HepG2 (cell line): ENCODE results near the gene BPI. TPM values are rescaled to one million over a fixed set of nuclear protein-coding genes. Genes with fewer than 3 reads are reported as not detected.
A peak's percentile ranks its signal among the peaks of the same experiment; 100 is the strongest.

Experiments
- ATM ChIP-seq: fragments of 450-650 bp; IDR thresholded peaks from 2 replicates; pipeline ENCODE4 v1.7.1; 2017; ENCODE audit warnings: mild to moderate bottlenecking, borderline replicate concordance
- GABPA ChIP-seq, 2 experiments: IDR thresholded peaks; 2 replicates each; pipeline ENCODE4 v1.6.1; 2011 to 2016; ENCODE audit warnings: low read depth in 2 of 2, low read length in 1 of 2, missing biosample characterization in 1 of 2, missing genetic modification characterization in 1 of 2
- HHEX ChIP-seq: IDR thresholded peaks from 2 replicates; pipeline ENCODE4 v1.6.1; 2016; ENCODE audit warnings: control low read depth
- JUNB ChIP-seq: sonication (generic); formaldehyde crosslinking; IDR thresholded peaks from 2 replicates; pipeline ENCODE4 v1.8.0; 2022; ENCODE audit warnings: missing genetic modification reagents, mild to moderate bottlenecking, borderline replicate concordance
- MEIS1 ChIP-seq: sonication (generic); formaldehyde crosslinking; IDR thresholded peaks from 2 replicates; pipeline ENCODE4 v1.9.0; 2021; ENCODE audit warnings: mild to moderate bottlenecking, missing genetic modification reagents, moderate library complexity, borderline replicate concordance
- NBN ChIP-seq: fragments of 450-650 bp; conservative IDR thresholded peaks from 2 replicates; pipeline ENCODE4 v1.6.1; 2017
- POLR2A ChIP-seq, 2 experiments: IDR thresholded peaks; 2 replicates each; pipeline ENCODE4 v1.6.1; 2011; ENCODE audit warnings: low read depth in 2 of 2, low read length in 2 of 2, mild to moderate bottlenecking in 1 of 2, moderate library complexity in 1 of 2; ENCODE audit not compliant: insufficient read depth in 1 of 2
- SNAPC2 ChIP-seq: sonication (generic); formaldehyde crosslinking; IDR thresholded peaks from 2 replicates; pipeline ENCODE4 v1.8.1; 2022; ENCODE audit warnings: mild to moderate bottlenecking, missing genetic modification reagents
- SOX6 ChIP-seq, 2 experiments: fragments of 450-650 bp in 1 of 2; sonication (generic) in 1 of 2; formaldehyde crosslinking in 1 of 2; IDR thresholded peaks; 2 replicates each; pipeline versions ENCODE4 v1.4.0 to v1.6.1; 2017 to 2020; ENCODE audit warnings: antibody characterized with exemption in 1 of 2, mild to moderate bottlenecking in 1 of 2, missing genetic modification reagents in 1 of 2
- SPEN ChIP-seq: sonication (generic); formaldehyde crosslinking; IDR thresholded peaks from 2 replicates; pipeline ENCODE4 v1.5.1; 2020; ENCODE audit warnings: low read depth, mild to moderate bottlenecking, missing genetic modification reagents
- TGIF2 ChIP-seq: IDR thresholded peaks from 2 replicates; pipeline ENCODE4 v1.6.1; 2016; ENCODE audit warnings: control low read depth, missing compliant biosample characterization
- YEATS2 ChIP-seq: sonication (generic); formaldehyde crosslinking; IDR thresholded peaks from 2 replicates; pipeline ENCODE4 v1.4.0; 2020; ENCODE audit warnings: missing genetic modification reagents, borderline replicate concordance
- ZBTB7A ChIP-seq: sonication (generic); formaldehyde crosslinking; IDR thresholded peaks from 2 replicates; pipeline ENCODE4 v1.8.0; 2022; ENCODE audit warnings: mild to moderate bottlenecking, missing genetic modification reagents
- ZBTB7B ChIP-seq: sonication (generic); formaldehyde crosslinking; IDR thresholded peaks from 2 replicates; pipeline ENCODE4 v1.4.0; 2020; ENCODE audit warnings: missing genetic modification reagents
- ZNF136 ChIP-seq: sonication (generic); formaldehyde crosslinking; IDR thresholded peaks from 2 replicates; pipeline ENCODE4 v1.8.1; 2022; ENCODE audit warnings: low read depth, mild to moderate bottlenecking, moderate library complexity, missing genetic modification reagents
- polyA plus RNA-seq, 8 experiments: library from polyadenylated mRNA; depleted of rRNA in 3 of 8; stranded (reverse) in 7 of 8; unstranded in 1 of 8; fragments of >200 nt; fragmentation: Illumina TruSeq in 4 of 8; extraction: Trizol in 4 of 8; gene quantifications; 2 replicates each; pipeline versions ENCODE4 v1.2.1 to v1.2.3, GENCODE V29; 2011 to 2016; ENCODE audit warnings: low read depth in 4 of 8, missing spikeins in 1 of 8, mixed read lengths in 1 of 8; ENCODE audit not compliant: insufficient read depth in 1 of 8
- total RNA-seq, 5 experiments: library from RNA; depleted of rRNA; stranded (reverse); fragments of >200 nt; fragmentation: Illumina TruSeq; extraction: Trizol; gene quantifications; 2 replicates each; pipeline ENCODE4 v1.2.3, GENCODE V29; 2016; ENCODE audit warnings: low read depth in 1 of 5
- TF ChIP-seq, protein P1 (sequence below): sonication (generic); formaldehyde crosslinking; IDR thresholded peaks from 2 replicates; pipeline ENCODE4 v1.4.0; 2020; ENCODE audit warnings: missing genetic modification reagents, mild to moderate bottlenecking, borderline replicate concordance
- TF ChIP-seq, protein P2 (sequence below): sonication (generic); formaldehyde crosslinking; IDR thresholded peaks from 2 replicates; pipeline ENCODE4 v1.4.0; 2020; ENCODE audit warnings: mild to moderate bottlenecking, missing genetic modification reagents
- TF ChIP-seq, protein P3 (sequence below): sonication (generic); formaldehyde crosslinking; IDR thresholded peaks from 2 replicates; pipeline ENCODE4 v1.5.1; 2020; ENCODE audit warnings: missing genetic modification reagents, mild to moderate bottlenecking, borderline replicate concordance
- TF ChIP-seq, protein P4 (sequence below): sonication (generic); formaldehyde crosslinking; IDR thresholded peaks from 2 replicates; pipeline ENCODE4 v1.4.0; 2020; ENCODE audit warnings: mild to moderate bottlenecking, missing genetic modification reagents

The BPI gene
- total and polyA plus RNA-seq, 2 of the 13 experiments (the other 11 are each of a cell fraction or from before 2014, with no cell fraction given) = not detected

DNA sequence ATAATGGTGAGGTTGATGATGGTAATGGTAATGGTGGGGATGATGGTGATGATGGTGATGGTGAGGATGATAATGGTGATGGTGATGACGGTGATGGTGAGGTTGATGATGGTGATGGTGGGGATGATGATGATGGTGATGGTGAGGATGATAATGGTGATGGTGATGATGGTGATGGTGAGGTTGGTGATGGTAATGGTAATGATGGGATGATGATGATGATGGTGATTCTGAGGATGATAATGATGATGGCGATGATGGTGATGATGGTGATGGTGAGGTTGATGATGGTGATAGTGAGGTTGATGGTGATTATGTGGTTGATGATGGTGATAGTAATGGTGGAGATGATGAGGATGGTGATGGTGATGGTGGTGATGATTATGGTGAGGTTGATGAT lies 9.7 kb downstream of the BPI start (continued):
- TF ChIP-seq MEIS1 (CRISPR knock-in tag) (no peak), HHEX (CRISPR knock-in tag) (no peak), SNAPC2 (CRISPR knock-in tag) (no peak), JUNB (CRISPR knock-in tag) (no peak), TGIF2 (no peak), ATM (peak; percentile 74; the same call in 1 of the 2 replicates), ZBTB7B (CRISPR knock-in tag) (no peak), SOX6 (IDR thresholded peaks at IDR 0.05) (0 out of 2 replicates have a peak, but pooled peaks have one; percentile 82), SOX6 (CRISPR knock-in tag; IDR thresholded peaks at IDR 0.05) (no peak), NBN (peak; percentile 16; the same call in 1 of the 2 replicates), GABPA (IDR thresholded peaks at IDR 0.05; ENCODE audit: low read depth, low read length) (no peak), GABPA (CRISPR knock-in tag; IDR thresholded peaks at IDR 0.05; ENCODE audit: low read depth) (no peak), ZNF136 (CRISPR knock-in tag) (no peak), SPEN (CRISPR knock-in tag) (no peak), YEATS2 (CRISPR knock-in tag) (no peak), POLR2A (IDR thresholded peaks at IDR 0.05; ENCODE audit: insufficient read depth in 1 of 2, low read depth in 2 of 2, low read length in 2 of 2) (no peak), ZBTB7A (CRISPR knock-in tag) (no peak)
- TF ChIP-seq, protein P1, sequence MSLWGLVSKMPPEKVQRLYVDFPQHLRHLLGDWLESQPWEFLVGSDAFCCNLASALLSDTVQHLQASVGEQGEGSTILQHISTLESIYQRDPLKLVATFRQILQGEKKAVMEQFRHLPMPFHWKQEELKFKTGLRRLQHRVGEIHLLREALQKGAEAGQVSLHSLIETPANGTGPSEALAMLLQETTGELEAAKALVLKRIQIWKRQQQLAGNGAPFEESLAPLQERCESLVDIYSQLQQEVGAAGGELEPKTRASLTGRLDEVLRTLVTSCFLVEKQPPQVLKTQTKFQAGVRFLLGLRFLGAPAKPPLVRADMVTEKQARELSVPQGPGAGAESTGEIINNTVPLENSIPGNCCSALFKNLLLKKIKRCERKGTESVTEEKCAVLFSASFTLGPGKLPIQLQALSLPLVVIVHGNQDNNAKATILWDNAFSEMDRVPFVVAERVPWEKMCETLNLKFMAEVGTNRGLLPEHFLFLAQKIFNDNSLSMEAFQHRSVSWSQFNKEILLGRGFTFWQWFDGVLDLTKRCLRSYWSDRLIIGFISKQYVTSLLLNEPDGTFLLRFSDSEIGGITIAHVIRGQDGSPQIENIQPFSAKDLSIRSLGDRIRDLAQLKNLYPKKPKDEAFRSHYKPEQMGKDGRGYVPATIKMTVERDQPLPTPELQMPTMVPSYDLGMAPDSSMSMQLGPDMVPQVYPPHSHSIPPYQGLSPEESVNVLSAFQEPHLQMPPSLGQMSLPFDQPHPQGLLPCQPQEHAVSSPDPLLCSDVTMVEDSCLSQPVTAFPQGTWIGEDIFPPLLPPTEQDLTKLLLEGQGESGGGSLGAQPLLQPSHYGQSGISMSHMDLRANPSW (CRISPR knock-in tag) = no peak
- TF ChIP-seq, protein P2, sequence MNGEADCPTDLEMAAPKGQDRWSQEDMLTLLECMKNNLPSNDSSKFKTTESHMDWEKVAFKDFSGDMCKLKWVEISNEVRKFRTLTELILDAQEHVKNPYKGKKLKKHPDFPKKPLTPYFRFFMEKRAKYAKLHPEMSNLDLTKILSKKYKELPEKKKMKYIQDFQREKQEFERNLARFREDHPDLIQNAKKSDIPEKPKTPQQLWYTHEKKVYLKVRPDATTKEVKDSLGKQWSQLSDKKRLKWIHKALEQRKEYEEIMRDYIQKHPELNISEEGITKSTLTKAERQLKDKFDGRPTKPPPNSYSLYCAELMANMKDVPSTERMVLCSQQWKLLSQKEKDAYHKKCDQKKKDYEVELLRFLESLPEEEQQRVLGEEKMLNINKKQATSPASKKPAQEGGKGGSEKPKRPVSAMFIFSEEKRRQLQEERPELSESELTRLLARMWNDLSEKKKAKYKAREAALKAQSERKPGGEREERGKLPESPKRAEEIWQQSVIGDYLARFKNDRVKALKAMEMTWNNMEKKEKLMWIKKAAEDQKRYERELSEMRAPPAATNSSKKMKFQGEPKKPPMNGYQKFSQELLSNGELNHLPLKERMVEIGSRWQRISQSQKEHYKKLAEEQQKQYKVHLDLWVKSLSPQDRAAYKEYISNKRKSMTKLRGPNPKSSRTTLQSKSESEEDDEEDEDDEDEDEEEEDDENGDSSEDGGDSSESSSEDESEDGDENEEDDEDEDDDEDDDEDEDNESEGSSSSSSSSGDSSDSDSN (CRISPR knock-in tag) = no peak
- TF ChIP-seq, protein P3, sequence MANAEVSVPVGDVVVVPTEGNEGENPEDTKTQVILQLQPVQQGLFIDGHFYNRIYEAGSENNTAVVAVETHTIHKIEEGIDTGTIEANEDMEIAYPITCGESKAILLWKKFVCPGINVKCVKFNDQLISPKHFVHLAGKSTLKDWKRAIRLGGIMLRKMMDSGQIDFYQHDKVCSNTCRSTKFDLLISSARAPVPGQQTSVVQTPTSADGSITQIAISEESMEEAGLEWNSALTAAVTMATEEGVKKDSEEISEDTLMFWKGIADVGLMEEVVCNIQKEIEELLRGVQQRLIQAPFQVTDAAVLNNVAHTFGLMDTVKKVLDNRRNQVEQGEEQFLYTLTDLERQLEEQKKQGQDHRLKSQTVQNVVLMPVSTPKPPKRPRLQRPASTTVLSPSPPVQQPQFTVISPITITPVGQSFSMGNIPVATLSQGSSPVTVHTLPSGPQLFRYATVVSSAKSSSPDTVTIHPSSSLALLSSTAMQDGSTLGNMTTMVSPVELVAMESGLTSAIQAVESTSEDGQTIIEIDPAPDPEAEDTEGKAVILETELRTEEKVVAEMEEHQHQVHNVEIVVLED (CRISPR knock-in tag) = no peak
- TF ChIP-seq, protein P4, sequence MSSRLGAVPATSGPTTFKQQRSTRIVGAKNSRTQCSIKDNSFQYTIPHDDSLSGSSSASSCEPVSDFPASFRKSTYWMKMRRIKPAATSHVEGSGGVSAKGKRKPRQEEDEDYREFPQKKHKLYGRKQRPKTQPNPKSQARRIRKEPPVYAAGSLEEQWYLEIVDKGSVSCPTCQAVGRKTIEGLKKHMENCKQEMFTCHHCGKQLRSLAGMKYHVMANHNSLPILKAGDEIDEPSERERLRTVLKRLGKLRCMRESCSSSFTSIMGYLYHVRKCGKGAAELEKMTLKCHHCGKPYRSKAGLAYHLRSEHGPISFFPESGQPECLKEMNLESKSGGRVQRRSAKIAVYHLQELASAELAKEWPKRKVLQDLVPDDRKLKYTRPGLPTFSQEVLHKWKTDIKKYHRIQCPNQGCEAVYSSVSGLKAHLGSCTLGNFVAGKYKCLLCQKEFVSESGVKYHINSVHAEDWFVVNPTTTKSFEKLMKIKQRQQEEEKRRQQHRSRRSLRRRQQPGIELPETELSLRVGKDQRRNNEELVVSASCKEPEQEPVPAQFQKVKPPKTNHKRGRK (CRISPR knock-in tag) = no peak
